HG03135 (cell line): ENCODE results near the gene ZNF474.

ENCODE experiments used
- ATAC-seq: cut with Tn5 transposase; IDR thresholded peaks from one replicate; pipeline ENCODE4 v1.9.1; 2021; ENCODE audit warnings: mild to moderate bottlenecking, moderate library complexity; ENCODE audit not compliant: unreplicated experiment

The ZNF474 gene

DNA sequence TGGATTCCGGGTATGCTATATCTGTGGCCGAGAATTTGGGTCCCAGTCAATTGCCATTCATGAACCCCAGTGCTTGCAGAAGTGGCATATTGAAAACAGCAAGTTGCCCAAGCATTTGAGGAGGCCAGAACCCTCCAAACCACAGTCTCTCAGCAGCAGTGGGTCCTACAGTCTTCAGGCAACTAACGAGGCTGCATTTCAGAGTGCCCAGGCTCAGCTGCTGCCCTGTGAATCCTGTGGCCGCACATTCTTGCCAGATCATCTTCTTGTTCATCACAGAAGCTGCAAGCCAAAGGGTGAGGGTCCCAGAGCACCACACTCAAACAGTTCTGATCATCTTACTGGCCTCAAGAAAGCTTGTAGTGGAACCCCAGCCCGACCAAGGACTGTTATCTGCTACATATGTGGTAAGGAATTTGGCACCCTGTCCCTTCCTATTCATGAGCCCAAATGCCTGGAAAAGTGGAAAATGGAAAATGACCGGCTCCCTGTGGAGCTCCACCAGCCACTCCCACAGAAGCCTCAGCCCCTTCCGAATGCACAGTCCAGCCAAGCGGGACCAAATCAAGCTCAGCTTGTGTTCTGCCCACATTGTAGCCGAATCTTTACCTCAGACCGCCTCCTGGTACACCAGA is 23.0 kb downstream of the ZNF474 start:
- ATAC-seq = no peak

DNA sequence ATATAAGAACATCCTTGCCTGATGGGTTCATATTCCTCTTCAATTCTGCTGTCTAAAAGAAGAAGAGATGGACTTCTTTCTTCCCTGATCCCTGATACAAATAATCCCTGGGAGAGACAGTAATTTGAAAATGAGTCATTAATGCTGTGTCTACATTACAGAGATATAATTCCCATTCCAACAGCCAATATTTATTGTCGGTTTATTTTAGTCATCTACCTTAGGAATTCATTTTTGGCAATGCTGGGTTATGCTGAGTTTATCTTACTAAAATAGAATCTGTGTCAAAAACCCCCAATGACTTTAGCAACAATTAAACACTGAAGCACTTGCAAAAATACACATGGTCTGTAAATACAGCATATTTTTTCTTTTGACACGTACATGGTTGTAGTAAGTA is 23.9 kb downstream of the ZNF474 start:
- ATAC-seq = no peak

DNA sequence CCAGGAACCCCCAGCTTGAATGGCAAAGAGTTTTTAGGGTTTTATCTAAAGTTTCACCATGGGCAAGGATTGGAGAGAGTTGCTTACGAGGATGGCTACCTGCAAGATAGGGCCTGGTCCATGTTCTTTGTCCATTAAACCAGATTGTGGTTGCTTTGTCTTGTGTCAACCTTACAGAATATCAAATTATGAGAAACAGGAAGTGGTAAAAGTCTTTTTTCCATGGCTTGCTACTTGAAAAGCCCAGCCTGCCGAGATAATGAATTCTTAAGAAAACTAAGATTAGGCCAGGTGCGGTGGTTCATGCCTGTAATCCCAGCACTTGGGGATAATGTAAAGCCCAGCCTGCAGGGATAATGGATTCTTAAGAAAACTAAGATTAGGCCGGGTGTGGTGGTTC is 24.4 kb downstream of the ZNF474 start:
- ATAC-seq = no peak

DNA sequence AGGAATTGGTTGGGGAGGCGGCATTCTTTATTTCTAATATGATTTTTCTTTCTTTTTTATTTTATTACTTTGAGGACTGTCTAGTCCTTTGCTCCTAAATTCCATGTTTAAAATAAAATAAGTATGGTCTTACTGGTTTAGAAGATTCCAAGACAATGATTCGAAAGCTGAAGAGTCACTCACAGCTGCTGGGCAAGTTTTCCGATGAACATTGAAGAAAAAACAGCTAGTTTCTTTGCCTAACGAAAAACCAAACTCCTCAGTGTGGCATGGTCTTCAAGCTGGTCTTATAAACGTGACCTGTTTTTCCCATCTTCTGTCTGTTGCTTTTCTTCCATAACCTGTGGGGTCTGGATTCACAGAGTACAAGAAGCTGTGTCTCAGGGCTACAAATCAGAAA is 25.1 kb downstream of the ZNF474 start:
- no peak for ATAC-seq

DNA sequence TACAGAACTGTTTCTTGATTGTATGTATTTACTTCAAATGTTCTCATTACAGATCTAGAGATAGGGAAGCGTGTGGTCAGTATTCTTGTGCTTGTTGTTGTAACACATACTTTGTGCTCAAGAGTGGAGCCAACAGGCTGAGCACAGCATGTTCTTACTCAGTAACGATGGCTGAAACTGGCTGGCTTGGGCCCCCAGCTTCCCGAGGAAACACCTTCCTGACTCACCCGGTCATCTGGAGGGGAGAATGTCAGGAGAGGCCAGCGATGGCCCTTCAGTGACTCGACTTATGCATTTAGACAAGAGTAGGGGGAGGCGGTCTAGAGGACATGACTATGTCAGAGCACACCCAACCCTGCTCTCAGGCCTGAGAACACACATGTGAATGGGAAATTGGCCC is 25.6 kb downstream of the ZNF474 start:
- ATAC-seq = no peak

DNA sequence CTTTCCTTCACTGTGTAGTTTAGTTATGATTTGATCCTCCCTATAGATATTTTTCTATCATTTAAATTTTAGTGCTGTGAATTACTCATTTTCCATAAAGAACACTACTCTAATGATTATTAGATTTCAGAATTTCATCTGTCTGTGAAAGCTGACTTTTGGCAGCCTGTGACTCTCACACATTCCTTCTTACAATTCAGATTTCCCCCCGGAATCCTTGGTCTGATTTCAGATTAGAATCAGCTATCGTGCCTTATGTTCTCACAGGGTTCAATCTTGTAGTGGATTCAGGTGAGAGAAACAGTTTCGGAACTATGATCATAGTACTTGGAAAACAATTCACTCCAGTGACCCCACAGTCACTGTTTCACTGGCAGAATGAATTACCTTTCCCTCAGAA is 26.2 kb downstream of the ZNF474 start:
- no peak for ATAC-seq

DNA sequence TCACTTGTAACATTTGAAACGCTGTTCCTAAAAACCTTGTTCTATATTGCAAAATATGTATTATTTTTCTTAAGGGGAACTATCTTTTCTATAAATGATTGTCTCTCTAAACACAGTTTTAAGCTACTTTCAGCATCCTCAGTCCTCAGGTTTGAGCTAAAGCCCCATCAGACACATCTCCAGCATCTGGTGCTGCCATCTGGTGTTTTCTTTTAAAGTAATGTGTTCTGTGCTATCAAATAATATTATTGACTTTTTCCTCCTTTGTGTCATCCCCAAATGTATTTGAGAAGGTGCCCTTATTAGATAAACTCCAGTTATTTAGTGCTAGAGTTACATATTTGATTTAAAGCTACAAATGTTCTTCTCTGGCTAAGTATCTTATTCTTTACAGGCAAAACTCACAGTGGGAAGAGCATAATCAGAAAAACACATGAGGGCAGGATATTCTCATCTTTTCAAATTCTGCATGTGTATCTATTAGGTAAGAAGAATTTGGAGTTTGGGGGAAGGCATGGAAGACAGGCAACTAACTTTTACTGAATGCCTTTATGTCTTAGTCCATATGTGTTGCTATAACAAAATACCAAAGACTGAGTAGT is 27.5 kb downstream of the ZNF474 start:
- ATAC-seq = no peak

DNA sequence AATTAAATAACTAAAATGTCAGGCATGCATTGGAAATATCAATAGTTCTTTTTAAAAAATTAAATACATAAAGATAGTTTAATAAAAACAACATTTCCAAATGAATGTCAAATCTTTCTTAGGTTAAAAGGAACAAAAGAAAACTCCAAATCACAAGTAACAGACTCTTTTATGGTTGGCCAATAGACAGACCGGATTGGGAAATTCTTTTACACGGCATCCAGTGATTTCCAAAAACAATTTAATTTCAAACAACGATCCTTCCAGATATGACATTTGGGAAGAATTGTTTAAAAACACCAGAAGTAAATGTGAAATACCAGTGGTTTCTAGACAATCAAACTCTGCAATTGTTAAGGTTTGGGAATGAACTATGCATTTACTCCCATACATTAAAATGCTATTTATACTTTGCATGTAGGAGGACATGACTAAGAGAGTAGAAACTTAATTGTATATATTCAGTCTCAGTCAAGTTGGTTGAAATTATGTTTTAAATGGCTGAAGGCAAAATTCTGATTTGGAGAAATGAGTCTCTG is 32.8 kb downstream of the ZNF474 start:
- no peak for ATAC-seq

DNA sequence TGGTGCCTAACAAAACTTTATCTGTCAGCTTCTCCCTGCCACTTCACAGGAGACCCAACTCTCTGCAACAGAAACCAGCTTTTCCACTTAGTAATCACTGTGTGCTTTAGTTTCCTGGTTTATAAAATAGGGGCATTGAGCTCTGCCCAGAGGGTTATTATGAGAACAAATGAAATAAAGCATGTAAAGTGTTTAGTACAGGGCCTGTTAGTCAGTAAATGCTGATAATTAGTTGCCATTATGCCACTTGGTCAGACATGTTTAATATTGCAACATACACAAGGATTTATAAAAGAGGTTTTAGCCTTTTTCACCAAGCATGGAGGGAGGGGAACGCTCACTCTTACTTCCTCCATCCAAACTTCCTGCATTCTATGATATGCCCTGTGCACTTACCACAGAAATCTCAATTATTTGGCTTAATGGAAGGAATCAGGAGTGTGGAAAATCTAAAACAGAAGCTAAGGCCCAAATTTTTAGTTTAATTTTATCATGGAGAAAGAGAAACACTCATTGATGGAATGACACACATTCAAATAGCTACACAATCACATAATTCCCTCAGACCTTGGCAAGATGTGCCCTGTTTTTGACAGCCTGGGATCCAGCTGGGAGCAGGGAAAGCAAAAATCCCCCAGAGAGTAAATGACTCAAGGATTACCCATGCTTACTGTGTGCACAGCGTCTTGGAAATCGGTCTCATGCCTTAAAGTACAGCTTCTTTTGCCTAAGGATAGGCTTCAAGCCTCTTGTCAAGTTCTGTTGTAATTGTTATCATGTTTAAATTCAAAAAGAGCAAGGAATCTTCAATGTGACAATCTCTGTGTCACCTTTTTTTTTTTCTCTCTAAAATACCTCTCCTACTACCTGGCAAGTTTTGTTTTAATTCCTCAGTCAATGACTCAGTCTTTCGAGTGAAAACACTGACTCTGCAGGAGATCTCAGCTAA is 34.0 kb downstream of the ZNF474 start:
- no peak for ATAC-seq

DNA sequence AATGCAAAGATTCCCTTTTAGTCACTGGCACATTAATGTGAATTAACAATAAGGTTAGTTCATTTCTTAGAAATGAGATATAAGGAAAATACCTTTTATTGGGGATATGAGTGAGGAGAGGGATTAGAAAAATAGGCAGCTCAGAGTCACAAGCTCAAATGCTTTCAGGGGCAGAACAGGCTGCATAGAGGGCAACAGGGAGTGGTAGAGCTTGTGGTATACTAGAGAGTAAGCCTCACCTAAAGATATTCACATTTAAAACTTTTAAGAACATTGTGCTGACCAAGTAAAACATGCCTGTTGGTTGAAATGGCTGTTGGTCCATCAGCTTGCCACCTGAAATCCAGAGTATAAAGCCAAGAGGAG is 34.7 kb downstream of the ZNF474 start:
- no peak for ATAC-seq

DNA sequence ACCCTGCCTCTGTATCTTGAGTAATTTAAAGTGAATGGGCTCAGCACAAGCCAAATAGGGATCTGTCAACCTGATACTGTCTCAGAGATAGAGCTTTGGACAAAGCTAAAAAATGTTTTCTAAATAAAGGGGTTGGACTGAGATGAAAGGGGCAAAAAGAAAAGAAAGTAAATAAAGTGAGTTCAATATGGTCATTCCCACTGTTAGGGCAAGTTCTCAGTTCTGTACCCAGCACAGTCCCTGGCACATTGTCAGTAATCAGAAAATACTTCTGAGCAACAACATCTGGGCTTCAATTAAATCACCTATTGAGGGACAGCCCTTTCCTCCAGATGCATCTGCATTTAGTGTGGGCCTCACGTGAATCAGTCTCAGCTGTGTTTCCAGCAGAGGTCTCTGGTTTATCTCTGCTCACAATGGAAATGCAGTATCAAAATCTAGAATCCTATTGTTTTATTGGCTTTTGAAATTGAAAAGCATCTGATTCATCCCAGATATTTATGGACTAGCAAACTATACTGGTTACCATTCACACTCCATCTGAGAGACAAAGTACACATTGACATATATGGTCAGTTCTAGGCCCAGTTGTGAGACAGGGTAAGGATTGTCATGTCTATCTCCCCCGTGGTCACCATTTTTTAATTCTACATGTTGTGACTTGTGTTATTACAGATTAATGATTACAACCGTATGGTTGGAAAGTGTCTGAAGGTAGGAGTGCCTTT is 35.6 kb downstream of the ZNF474 start:
- ATAC-seq = no peak

DNA sequence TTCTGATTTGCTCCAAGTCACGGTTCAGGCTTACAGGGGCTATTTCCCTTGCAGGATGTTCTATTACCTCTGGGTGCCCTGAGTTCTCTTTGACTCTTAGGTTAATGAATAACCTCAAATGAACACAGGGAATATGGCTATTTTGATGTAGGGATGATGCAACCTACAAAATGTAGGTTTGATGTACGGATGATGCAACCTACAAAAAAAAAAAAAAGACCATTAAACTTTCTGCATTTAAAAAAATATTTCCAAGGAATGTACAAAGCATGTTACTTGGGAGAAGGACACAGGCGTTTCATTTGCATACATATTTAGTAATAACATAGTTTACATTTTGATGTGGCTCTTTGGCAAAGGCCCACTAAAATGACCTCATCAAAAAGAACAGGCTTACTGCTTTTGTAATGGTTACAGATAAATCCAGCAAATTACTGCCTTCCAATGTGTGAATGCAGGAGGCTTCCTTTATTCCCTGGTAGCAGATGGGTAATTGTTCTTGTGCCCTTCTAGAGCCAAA is 36.3 kb downstream of the ZNF474 start:
- ATAC-seq = no peak

DNA sequence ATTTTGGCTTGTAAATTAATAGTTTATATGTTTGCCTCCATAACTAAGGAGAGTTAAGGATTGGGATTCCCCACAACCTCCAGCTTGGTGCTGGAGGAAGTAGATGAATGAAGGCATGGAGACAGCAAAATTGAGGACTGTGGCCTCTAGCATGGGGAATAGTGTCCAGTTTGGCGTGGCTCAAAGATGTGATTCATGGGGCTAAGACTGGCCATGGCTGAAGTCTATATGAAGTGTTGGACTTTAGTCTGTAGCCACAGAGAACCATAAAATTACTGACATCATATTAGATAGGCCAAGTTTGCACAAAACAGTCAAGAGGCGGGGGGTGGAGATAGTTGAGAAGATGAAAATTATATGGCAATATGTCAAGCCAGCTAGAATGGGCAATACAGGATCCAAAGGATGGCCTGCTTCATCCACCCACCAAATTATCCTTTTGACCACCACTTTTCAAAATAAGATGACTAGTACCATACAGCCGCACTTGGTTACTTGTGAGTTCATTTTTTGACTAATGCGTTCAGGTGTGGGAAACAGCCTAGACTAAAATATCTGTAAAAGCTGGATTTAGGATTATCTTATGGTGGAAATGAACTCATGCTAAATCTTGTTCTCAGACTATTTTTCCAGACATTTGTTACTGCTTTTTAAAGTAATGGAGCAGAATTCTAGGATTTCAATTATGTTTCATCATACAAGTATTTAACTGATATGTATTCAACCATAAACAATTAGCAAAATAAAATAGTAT is 40.2 kb downstream of the ZNF474 start:
- ATAC-seq = no peak

DNA sequence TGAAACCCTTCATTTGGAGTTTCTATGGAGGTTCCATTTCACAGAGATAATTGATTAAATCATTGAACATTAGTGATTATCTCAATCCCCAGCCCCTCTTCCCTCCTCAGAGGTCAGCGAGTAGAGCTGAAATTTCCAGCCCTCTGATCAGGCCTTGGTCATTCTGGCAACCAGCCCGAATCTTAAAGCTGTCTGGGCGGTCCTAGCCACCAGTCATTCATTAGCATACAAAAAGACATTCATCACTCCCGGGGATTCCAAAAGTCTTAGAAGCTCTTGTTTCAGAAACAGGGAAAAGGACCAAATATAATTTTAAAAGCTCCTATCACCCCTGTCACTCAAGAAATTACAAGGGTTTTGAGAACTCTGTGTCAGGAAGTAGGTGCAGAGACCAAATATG is 41.3 kb downstream of the ZNF474 start:
- ATAC-seq = no peak

DNA sequence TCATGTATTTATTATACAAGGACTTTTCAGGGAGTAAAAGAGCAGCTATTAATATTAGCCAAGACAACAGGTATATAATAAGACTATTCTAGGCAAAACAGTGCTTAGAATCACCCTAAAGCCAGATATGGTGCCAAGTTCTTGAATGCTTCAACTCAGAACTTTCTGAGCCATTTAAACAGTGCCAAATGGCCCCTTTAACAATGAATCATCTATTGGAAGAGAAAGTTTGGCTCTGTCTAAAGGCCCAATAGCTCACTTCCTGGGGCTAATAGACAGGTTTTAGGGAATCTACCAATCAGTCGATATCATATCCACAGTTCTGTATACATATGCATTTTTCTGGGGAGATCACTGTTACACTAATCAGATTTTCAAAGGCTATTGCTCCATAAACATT is 42.9 kb downstream of the ZNF474 start:
- ATAC-seq = no peak

DNA sequence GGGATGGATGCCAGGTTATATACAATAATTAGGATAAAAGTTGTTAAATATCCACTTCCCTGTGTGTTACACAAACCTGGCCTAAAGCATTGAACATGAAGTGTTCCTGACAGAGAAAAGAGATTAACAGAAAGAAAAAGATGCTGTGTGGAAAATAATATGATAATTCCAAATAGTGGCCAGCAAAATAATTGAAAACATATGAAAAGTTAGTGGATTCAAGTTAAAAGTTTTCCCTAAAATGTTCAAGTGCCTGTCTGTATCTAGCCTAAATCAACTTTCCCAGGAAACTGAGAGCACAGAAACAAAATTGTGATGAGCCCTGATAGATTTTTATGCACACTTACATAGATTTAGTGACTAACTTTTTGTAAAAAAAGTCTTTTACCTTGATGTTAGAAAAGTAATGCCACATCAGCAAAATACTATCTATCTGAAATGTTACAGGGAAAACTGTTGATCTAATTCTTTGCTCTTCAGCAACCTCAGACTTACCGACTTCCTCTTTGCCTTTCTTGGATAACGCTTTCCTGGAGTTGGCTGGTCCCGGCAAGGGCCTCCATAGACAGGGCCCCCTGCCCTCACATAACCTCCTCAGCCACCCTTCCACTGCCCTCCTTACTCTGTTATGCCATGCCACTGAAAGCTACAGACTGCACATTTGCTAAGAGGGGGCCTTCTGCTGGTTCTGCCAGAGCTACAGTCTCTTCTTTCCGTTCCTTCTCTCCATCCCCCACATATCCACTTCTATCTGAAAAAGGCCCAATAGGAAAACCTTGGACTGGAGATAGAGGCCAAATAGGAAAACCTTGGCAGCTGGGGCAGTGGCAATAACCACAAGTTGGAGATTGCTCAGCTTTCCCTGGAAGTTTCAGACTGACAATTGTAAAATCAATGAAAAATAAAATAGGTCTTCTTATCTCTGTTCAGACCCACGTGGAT is 44.4 kb downstream of the ZNF474 start:
- no peak for ATAC-seq

DNA sequence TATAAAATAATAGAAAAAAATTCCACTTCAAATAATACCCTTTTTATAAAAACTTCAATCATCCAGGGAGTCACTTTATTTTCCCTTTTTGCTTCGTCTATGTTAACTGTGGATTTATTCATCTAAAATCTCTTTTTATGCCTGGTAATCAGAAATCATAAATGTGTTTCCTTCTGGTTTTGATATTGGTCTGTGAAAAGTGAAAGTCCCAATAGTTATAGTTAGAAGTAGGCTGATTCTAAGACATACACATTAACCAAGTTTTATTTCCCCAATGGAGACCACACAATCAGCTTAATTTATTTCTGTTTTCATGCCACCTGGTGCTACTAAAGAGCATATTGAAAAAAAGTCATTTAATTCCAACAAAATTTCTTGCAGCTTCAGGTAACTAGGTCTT is 45.7 kb downstream of the ZNF474 start:
- no peak for ATAC-seq

DNA sequence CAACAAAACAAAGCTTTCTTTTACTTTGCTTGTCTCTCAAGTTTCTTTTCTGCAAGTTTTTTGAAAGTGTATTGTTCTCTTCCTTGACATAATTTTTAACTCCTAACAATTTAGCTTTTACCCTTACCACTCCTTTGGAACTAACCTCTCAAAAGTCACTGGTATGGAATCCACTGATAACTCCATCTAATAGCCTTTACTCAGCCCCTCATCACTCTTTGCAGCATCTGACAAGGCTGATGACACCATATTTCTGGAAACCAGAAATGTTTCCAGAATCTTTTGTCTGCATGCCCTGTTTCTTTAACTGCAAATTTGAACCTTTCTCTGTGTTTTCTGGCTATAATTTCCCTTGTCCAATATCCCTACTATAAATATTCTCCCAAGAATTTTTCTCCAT is 46.5 kb downstream of the ZNF474 start:
- ATAC-seq = no peak

DNA sequence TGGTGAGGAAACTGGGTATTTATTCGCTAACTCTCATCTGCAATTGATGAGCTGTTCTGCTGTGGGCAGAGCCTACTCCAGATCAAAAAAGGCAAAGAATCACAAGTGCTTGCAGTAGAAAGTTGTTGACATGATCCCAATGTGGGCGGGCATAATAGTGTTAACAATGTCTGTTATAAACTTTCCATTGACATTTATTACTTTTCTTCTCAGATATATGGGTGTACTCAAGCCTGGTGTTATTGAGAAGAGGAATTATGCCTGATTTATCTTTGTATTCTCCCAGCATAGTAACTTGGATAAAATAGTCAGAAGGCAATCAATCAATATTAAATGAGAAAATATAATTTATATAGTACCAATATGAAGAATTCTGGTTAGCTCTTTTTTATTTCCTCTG is 47.8 kb downstream of the ZNF474 start:
- ATAC-seq = no peak
